ENCODE results near the gene ECEL1. TPM values are rescaled to one million over a fixed set of nuclear protein-coding genes. Genes with fewer than 3 reads are reported as not detected.

Gene ECEL1
- total and polyA plus RNA-seq, 8 donors: 0.30 to 1.1 (median 0.76) TPM; not detected in 2

DNA sequence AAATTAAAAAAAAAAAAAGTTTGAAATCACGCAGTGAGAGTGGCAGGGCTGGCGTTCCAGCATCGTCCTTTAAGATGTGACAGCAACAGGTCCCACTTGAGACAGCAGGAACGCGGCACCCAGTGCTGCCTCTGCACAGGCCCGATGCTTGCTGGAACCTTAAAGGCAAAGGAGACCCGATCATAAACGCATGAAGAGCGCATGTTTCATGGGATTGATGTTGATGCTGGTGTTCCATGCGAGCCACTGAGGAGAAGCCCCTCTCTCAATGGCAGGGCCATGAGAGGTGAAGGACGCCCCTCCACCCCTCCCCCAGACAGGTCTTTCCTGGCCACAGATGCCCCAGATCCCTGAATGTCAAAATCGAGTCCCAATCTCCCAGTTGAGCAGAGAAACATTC lies 49.5 kb downstream of the ECEL1 start:
- FAIRE-seq (no peak), ATAC-seq (no peak), DNase-seq (no peak)
- Histone ChIP-seq H3K27ac (no peak overlapping the region), H3K4me1 (no peaks in the 10 kb centered on the region), H3K4me3 (no peak overlapping the region), H3K27me3 (no peaks in the 10 kb centered on the region), H3K9me3 (no peaks in the 10 kb centered on the region), H3K36me3 (no peaks in the 10 kb centered on the region)
- 68 to 70% methylated on average over 12 of the region's 12 CpGs for WGBS, 2 donors
- TF ChIP-seq, protein P1, sequence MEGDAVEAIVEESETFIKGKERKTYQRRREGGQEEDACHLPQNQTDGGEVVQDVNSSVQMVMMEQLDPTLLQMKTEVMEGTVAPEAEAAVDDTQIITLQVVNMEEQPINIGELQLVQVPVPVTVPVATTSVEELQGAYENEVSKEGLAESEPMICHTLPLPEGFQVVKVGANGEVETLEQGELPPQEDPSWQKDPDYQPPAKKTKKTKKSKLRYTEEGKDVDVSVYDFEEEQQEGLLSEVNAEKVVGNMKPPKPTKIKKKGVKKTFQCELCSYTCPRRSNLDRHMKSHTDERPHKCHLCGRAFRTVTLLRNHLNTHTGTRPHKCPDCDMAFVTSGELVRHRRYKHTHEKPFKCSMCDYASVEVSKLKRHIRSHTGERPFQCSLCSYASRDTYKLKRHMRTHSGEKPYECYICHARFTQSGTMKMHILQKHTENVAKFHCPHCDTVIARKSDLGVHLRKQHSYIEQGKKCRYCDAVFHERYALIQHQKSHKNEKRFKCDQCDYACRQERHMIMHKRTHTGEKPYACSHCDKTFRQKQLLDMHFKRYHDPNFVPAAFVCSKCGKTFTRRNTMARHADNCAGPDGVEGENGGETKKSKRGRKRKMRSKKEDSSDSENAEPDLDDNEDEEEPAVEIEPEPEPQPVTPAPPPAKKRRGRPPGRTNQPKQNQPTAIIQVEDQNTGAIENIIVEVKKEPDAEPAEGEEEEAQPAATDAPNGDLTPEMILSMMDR (IDR thresholded peaks at IDR 0.05): no peak
- intact Hi-C loops (cut with DNase I): loop anchor here in 2 of 3 donors (5.0 to 10.0 kb wide), 3 partner anchors 103 to 533 kb away; no protein-coding TSS in a partner anchor

DNA sequence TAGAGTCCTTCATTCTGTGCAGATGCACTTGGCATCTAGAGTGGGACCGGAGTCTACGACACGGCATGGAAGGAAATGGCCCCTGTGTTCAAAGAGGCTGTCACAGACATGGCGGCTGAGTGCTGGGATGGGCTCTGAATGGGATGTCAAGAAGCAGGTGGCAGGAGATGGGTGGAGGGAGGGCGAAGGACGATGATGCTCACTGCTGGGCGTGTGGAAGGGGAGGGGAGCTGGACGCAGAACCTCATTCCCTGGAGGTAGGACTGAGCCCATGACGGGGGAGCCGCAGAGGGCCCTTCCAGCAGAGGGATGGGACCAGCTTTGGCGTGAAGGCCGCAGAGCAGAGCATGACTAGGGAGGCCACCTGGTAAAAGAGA lies 50.5 kb downstream of the ECEL1 start:
- Histone ChIP-seq H3K27ac (no peak overlapping the region), H3K27me3 (no peaks in the 10 kb centered on the region), H3K36me3 (no peaks in the 10 kb centered on the region), H3K4me3 (no peak overlapping the region), H3K4me1 (no peaks in the 10 kb centered on the region), H3K9me3 (no peaks in the 10 kb centered on the region)
- TF ChIP-seq, protein P1 (IDR thresholded peaks at IDR 0.05): no peak
- FAIRE-seq (no peak), DNase-seq (no peak), ATAC-seq (no peak)
- intact Hi-C loops (cut with DNase I): loop anchor here in 2 of 3 donors (5.0 to 10.0 kb wide), 3 partner anchors 102 to 532 kb away; no protein-coding TSS in a partner anchor
- 76% methylated on average over 12 of the region's 12 CpGs for WGBS, 2 donors

DNA sequence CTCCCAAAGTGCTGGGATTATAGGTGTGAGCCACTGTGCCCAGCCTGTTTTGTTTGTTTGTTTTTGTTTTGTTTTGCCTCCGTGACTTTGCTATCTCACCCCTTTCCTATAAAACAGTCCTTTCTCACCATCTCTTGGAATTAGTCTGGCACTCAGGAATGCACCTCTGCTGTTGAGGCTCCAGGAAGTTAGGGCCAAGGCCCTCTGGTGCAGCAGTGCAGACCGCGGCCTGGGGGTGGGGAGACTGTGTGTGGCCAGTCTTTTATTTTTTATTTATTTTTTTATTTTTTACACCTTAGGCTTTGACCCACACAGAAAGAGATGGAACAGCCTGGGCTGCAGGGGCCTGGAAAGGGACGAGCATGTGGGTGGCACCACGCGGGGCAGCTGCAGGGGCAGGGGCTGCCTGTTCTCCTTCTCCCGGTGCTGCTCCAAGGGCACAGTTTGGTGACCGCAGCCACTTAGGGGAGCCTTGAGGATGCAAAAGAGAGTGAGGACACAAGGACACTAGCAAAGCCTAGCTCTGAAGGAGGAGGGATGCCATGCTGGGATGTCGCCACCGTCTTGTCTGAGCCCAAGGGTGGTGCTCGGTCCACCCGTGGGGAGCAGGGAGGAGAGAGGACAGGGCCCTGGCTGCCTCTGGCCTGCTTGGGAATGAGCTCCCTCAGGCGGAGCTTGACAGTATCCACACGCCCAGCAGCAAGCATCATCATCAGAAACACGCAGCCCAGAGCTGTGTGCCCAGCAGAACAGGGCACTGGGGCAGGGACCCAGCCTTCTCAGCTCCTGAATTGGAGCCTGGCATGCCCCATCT lies 51.0 kb downstream of the ECEL1 start:
- Histone ChIP-seq H3K36me3 (no peaks in the 10 kb centered on the region), H3K4me3 (no peak overlapping the region), H3K27ac (no peak overlapping the region), H3K9me3 (no peaks in the 10 kb centered on the region), H3K27me3 (no peaks in the 10 kb centered on the region), H3K4me1 (no peaks in the 10 kb centered on the region)
- intact Hi-C loops (cut with DNase I): loop anchor here in 2 of 3 donors (5.0 to 10.0 kb wide), 3 partner anchors 102 to 532 kb away; no protein-coding TSS in a partner anchor
- TF ChIP-seq, protein P1 (IDR thresholded peaks at IDR 0.05): no peak
- no peak for DNase-seq
- WGBS, 2 donors: 75 to 80% methylated on average over 15 of the region's 15 CpGs
- ATAC-seq: no peak
- FAIRE-seq: no peak

DNA sequence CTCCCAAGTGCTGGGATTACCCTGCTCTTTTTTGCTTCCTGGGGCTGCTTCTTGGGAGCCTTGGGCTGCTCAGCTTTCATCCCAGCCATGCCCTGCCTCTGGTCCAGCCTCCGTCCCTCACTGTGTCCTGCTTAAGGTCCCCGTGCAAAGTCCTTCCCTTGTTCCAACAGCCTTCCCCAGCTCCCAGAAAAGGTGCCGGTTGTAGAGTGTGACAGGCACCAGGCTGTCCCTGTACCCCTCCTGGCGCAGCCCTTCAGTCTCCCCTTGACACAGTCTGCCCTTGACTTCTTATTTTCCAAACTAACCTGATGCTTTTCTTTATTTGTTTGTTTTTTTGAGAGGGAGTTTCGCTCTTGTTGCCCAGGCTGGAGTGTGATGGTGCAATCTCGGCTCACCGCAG lies 51.8 kb downstream of the ECEL1 start:
- H3K36me3 ChIP-seq: no peaks in the 10 kb centered on the region
- no peak for ATAC-seq
- intact Hi-C loops (cut with DNase I): loop anchor here in 2 of 3 donors (5.0 to 10.0 kb wide), 3 partner anchors 101 to 531 kb away; no protein-coding TSS in a partner anchor
- H3K4me3 ChIP-seq: no peak overlapping the region
- whole genome bisulfite sequencing, 2 donors: 81 to 82% methylated on average over 7 of the region's 7 CpGs
- H3K27me3 ChIP-seq: no peaks in the 10 kb centered on the region
- no peak for DNase-seq
- no peak for FAIRE-seq
- H3K27ac ChIP-seq: no peak overlapping the region
- H3K9me3 ChIP-seq: no peaks in the 10 kb centered on the region
- H3K4me1 ChIP-seq: no peaks in the 10 kb centered on the region
- TF ChIP-seq, protein P1 (IDR thresholded peaks at IDR 0.05): no peak

DNA sequence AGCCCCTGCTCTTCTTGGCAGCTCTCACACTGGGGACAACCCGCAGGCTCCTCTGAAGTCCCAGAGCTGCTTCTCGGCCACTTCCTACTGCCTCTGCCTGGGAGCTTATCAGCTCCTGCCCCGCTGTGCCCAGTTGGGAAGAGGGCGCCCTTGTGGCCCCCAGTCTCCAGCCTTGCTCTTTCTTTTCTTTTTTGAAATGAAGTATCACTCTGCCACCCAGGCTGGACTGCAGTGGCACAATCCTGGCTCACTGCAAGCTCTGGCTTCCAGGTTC lies 52.3 kb downstream of the ECEL1 start:
- DNase-seq (no peak), FAIRE-seq (no peak), ATAC-seq (no peak)
- TF ChIP-seq, protein P1 (IDR thresholded peaks at IDR 0.05): no peak
- Histone ChIP-seq H3K9me3 (no peaks in the 10 kb centered on the region), H3K36me3 (no peaks in the 10 kb centered on the region), H3K27me3 (no peaks in the 10 kb centered on the region), H3K27ac (no peak overlapping the region), H3K4me1 (no peaks in the 10 kb centered on the region), H3K4me3 (no peak overlapping the region)
- intact Hi-C loops (cut with DNase I): loop anchor here in 2 of 3 donors (5.0 to 10.0 kb wide), 3 partner anchors 101 to 531 kb away; no protein-coding TSS in a partner anchor
- WGBS, 2 donors: 84 to 87% methylated on average over 4 of the region's 4 CpGs

Measured in pancreas (tissue), 10 donors.